ENCODE measurements around the gene CD70.

GRCh38 chr19:6602729-6603114 lies 11.8 kb upstream of the CD70 start:
- no peak for TF ChIP-seq POLR2A (IDR thresholded peaks at IDR 0.05)
- TF ChIP-seq CTCF (IDR thresholded peaks at IDR 0.05): no peak
